GM19395 (cell line): ENCODE measurements around the gene TBC1D22A.

Experiments used
- ATAC-seq: cut with Tn5 transposase; IDR thresholded peaks from one replicate; pipeline ENCODE4 v1.9.1; 2021; ENCODE audit warnings: mild to moderate bottlenecking, moderate library complexity; ENCODE audit not compliant: unreplicated experiment

Gene TBC1D22A

GRCh38 chr22:47050401-47051051 lies 288.1 kb downstream of the TBC1D22A start:
- no peak for ATAC-seq

- ATAC-seq = no peak
Observed at GRCh38 chr22:47051441-47052071, 289.1 kb downstream of the TBC1D22A start.

- no peak for ATAC-seq
Observed at GRCh38 chr22:47052236-47053012, 290.0 kb downstream of the TBC1D22A start.

GRCh38 chr22:47053013-47053725 lies 290.7 kb downstream of the TBC1D22A start:
- no peak for ATAC-seq

GRCh38 chr22:47053726-47054141 lies 291.3 kb downstream of the TBC1D22A start:
- ATAC-seq = no peak

- ATAC-seq = no peak
Observed at GRCh38 chr22:47054231-47055072, 292.0 kb downstream of the TBC1D22A start.

GRCh38 chr22:47055073-47055355 lies 292.6 kb downstream of the TBC1D22A start:
- no peak for ATAC-seq

- no peak for ATAC-seq
Observed at GRCh38 chr22:47055461-47055860, 293.0 kb downstream of the TBC1D22A start.

GRCh38 chr22:47055921-47056320 lies 293.5 kb downstream of the TBC1D22A start:
- ATAC-seq = no peak

- ATAC-seq = no peak
Observed at GRCh38 chr22:47056361-47056760, 293.9 kb downstream of the TBC1D22A start.

GRCh38 chr22:47056776-47057470 lies 294.5 kb downstream of the TBC1D22A start:
- ATAC-seq = no peak

GRCh38 chr22:47057916-47058585 lies 295.6 kb downstream of the TBC1D22A start:
- ATAC-seq = no peak

- ATAC-seq = no peak
Observed at GRCh38 chr22:47059076-47059475, 296.6 kb downstream of the TBC1D22A start.

GRCh38 chr22:47059701-47060161 lies 297.3 kb downstream of the TBC1D22A start:
- ATAC-seq = no peak

GRCh38 chr22:47060718-47061117 lies 298.3 kb downstream of the TBC1D22A start:
- no peak for ATAC-seq

GRCh38 chr22:47061226-47061625 lies 298.8 kb downstream of the TBC1D22A start:
- ATAC-seq = no peak

- ATAC-seq = no peak
Observed at GRCh38 chr22:47062126-47062525, 299.7 kb downstream of the TBC1D22A start.

- no peak for ATAC-seq
Observed at GRCh38 chr22:47063071-47063509, 300.6 kb downstream of the TBC1D22A start.

GRCh38 chr22:47063606-47064005 lies 301.2 kb downstream of the TBC1D22A start:
- no peak for ATAC-seq
